Measurements from ENCODE around the gene FBN1.

- TF ChIP-seq CTCF (IDR thresholded peaks at IDR 0.05 in 4 of 5, conservative IDR thresholded peaks at IDR 0.05 in 1 of 5) (no peak), POLR2A (IDR thresholded peaks at IDR 0.05) (no peak)
Measured at GRCh38 chr15:48447657-48448056, 197.9 kb downstream of the FBN1 start.

Measured in gastrocnemius medialis (tissue), 4 donors.